K562 (cell line): ENCODE data around the gene FFAR4. TPM values are rescaled to one million over a fixed set of nuclear protein-coding genes. Genes with fewer than 3 reads are reported as not detected.

ENCODE experiments used
- ATAC-seq: fragments of 200-7000 bp; cut with Tn5 transposase; 3 replicates; pipeline ENCODE4 v1.9.1; 2020; ENCODE audit warnings: moderate library complexity
- BruUV-seq: library from RNA; stranded (reverse); fragments of 400-500 nt; replicated peaks from 2 replicates; lab custom pipeline; 2021; lab: Mats Ljungman, UMichigan
- CTCF ChIA-PET: fragments of 300-600 bp; formaldehyde crosslinking; extraction: SDS; loops from one replicate; lab custom pipeline; 2021; ENCODE audit warnings: low intra/inter-chr PET ratio; lab: Yijun Ruan, JAX
- POLR2A ChIA-PET: fragments of 300-600, 350-650 bp; sonication (Branson Sonifier 250); formaldehyde crosslinking; extraction: SDS; loops from one replicate; lab custom pipeline; 2021; ENCODE audit warnings: antibody characterized with exemption, inconsistent platforms; lab: Yijun Ruan, JAX
- DNase-seq, 4 experiments: peaks; one replicate each; pipeline versions ENCODE4 v3.0.0 to v3.0.0-alpha.2; 2011 to 2018; ENCODE audit warnings: low spot score in 3 of 4, mixed read lengths in 3 of 4; ENCODE audit errors: extremely low read depth in 1 of 4
- FAIRE-seq: peaks from 2 replicates; lab custom pipeline; 2011; peaks lifted over from hg19 to GRCh38; lab: Jason Lieb, UNC
- H2AFZ ChIP-seq: 2 replicates; pipeline ENCODE4 v1.6.0; 2011; ENCODE audit warnings: low read depth, low read length, control low read depth, inconsistent platforms
- H3K27ac ChIP-seq: fragments of 200-600 bp; 3 replicates; pipeline ENCODE4 v1.8.0; 2011; ENCODE audit warnings: low read depth, mild to moderate bottlenecking, control low read depth, inconsistent platforms, low read length, moderate library complexity, mixed read lengths; ENCODE audit errors: extremely low read depth
- H3K27me3 ChIP-seq, 2 experiments: fragments of 300-600 bp in 1 of 2; 2 replicates in 1 of 2; 3 replicates in 1 of 2; pipeline versions ENCODE4 v1.6.0 to v1.8.0; 2011; ENCODE audit warnings: inconsistent platforms in 2 of 2, low read length in 2 of 2, mild to moderate bottlenecking in 1 of 2, mixed read lengths in 1 of 2, moderate library complexity in 1 of 2; ENCODE audit not compliant: control insufficient read depth in 2 of 2, insufficient read depth in 2 of 2
- H3K36me3 ChIP-seq: fragments of 300-600 bp; 3 replicates; pipeline ENCODE4 v1.8.0; 2011; ENCODE audit warnings: mild to moderate bottlenecking, low read length, inconsistent platforms; ENCODE audit not compliant: control insufficient read depth, insufficient read depth
- H3K4me1 ChIP-seq, 2 experiments: fragments of 200-600 bp in 1 of 2; replicated peaks in 1 of 2; 2 replicates in 1 of 2; 3 replicates in 1 of 2; pipeline versions ENCODE4 v1.5.1 to v1.8.0; 2011; ENCODE audit warnings: inconsistent platforms in 2 of 2, low read length in 2 of 2, mild to moderate bottlenecking in 1 of 2, mixed read lengths in 1 of 2, moderate library complexity in 1 of 2; ENCODE audit not compliant: control insufficient read depth in 2 of 2, insufficient read depth in 2 of 2
- H3K4me2 ChIP-seq: 2 replicates; pipeline ENCODE4 v1.6.1; 2011; ENCODE audit warnings: low read length, control low read depth, inconsistent platforms, mixed read lengths; ENCODE audit not compliant: insufficient read depth
- H3K4me3 ChIP-seq: fragments of 200-600 bp; sonication (generic), shearing (Covaris generic); 2 replicates; pipeline ENCODE4 v1.5.1; 2016; ENCODE audit warnings: control low read depth, inconsistent platforms
- H3K79me2 ChIP-seq: fragments of 200-600 bp; 3 replicates; pipeline ENCODE4 v1.8.0; 2011; ENCODE audit warnings: low read length, inconsistent platforms; ENCODE audit not compliant: control insufficient read depth, insufficient read depth
- H3K9ac ChIP-seq, 2 experiments: 2 replicates each; pipeline versions ENCODE4 v1.6.0 to v1.6.1; 2011; ENCODE audit warnings: low read depth in 2 of 2, low read length in 2 of 2, control low read depth in 1 of 2, inconsistent platforms in 1 of 2, mild to moderate bottlenecking in 1 of 2, mixed read lengths in 1 of 2; ENCODE audit not compliant: insufficient read depth in 1 of 2
- H3K9me1 ChIP-seq: one replicate; pipeline ENCODE4 v1.6.0; 2011; ENCODE audit warnings: inconsistent platforms, mild to moderate bottlenecking, low read length, moderate library complexity; ENCODE audit not compliant: control insufficient read depth, insufficient read depth
- H3K9me3 ChIP-seq: replicated peaks from 2 replicates; pipeline ENCODE4 v1.5.1; 2011; ENCODE audit warnings: low read depth, low read length, inconsistent platforms; ENCODE audit not compliant: control insufficient read depth, insufficient read depth
- H4K20me1 ChIP-seq: replicated peaks from 2 replicates; pipeline ENCODE4 v1.6.1; 2011; ENCODE audit warnings: low read length, inconsistent platforms, mixed read lengths; ENCODE audit not compliant: control insufficient read depth, insufficient read depth
- BDP1 ChIP-seq: IDR thresholded peaks from 3 replicates; pipeline ENCODE4 v1.6.1; 2011; ENCODE audit not compliant: insufficient read length, insufficient read depth
- ERF ChIP-seq: fragments of 450-650 bp; formaldehyde crosslinking; IDR thresholded peaks from 2 replicates; pipeline ENCODE4 v1.4.0; 2020; ENCODE audit warnings: mild to moderate bottlenecking, mixed read lengths
- GMEB1 ChIP-seq: fragments of 250-450 bp; sonication (Bioruptor Pico); IDR thresholded peaks from 2 replicates; pipeline ENCODE4 v1.4.0; 2020; ENCODE audit warnings: mild to moderate bottlenecking
- KAT2B ChIP-seq: IDR thresholded peaks from one replicate; pipeline ENCODE4 v1.6.1; 2012; ENCODE audit warnings: low read depth, mild to moderate bottlenecking, control low read depth, inconsistent platforms, low read length, moderate library complexity
- KLF6 ChIP-seq: fragments of 250-450 bp; sonication (Bioruptor Pico); IDR thresholded peaks from 2 replicates; pipeline ENCODE4 v1.4.0; 2020; ENCODE audit warnings: mild to moderate bottlenecking, moderate library complexity, borderline replicate concordance
- MBD2 ChIP-seq: sonication (generic); IDR thresholded peaks from 2 replicates; pipeline ENCODE4 v1.6.1; 2016; ENCODE audit warnings: low read depth, borderline replicate concordance
- NCOR1 ChIP-seq: fragments of 450-650 bp; IDR thresholded peaks from 2 replicates; pipeline ENCODE4 v1.6.1; 2016; ENCODE audit warnings: mild to moderate bottlenecking, moderate library complexity
- NFRKB ChIP-seq: fragments of 450-650 bp; IDR thresholded peaks from 2 replicates; pipeline ENCODE4 v1.6.1; 2016; ENCODE audit warnings: low read depth
- POLR2A ChIP-seq: fragments of 450-650 bp; conservative IDR thresholded peaks from 2 replicates; pipeline ENCODE4 v1.6.1; 2016
- PTBP1 ChIP-seq: fragments of 200-400 bp; formaldehyde crosslinking; IDR thresholded peaks from 2 replicates; pipeline ENCODE4 v1.6.1; 2017; ENCODE audit warnings: low read depth, low read length
- SIN3B ChIP-seq: fragments of 450-650 bp; IDR thresholded peaks from 2 replicates; pipeline ENCODE4 v1.6.1; 2017; ENCODE audit warnings: low read depth, mild to moderate bottlenecking, moderate library complexity
- SMARCB1 ChIP-seq: IDR thresholded peaks from 2 replicates; pipeline ENCODE4 v1.6.1; 2011; ENCODE audit warnings: improper control_type of control experiment, low read depth; ENCODE audit not compliant: insufficient read length
- U2AF1 ChIP-seq: fragments of 200-400 bp; formaldehyde crosslinking; optimal IDR thresholded peaks from 2 replicates; pipeline ENCODE3; 2017; ENCODE audit warnings: mild to moderate bottlenecking, low read depth, low read length, moderate library complexity
- U2AF2 ChIP-seq: fragments of 200-400 bp; formaldehyde crosslinking; optimal IDR thresholded peaks from 2 replicates; pipeline ENCODE3; 2017; ENCODE audit warnings: low read depth, mild to moderate bottlenecking, low read length
- ZBTB12 ChIP-seq: fragments of 250-450 bp; sonication (Bioruptor Pico); IDR thresholded peaks from 2 replicates; pipeline ENCODE4 v1.4.0; 2020
- ZNF592 ChIP-seq: fragments of 450-650 bp; IDR thresholded peaks from 2 replicates; pipeline ENCODE4 v1.6.1; 2017; ENCODE audit warnings: antibody characterized with exemption, mild to moderate bottlenecking
- ZNF668 ChIP-seq: fragments of 250-450 bp; sonication (Bioruptor Pico); IDR thresholded peaks from 2 replicates; pipeline ENCODE4 v1.8.0; 2022; ENCODE audit warnings: mild to moderate bottlenecking, inconsistent platforms
- ZSCAN32 ChIP-seq: fragments of 450-650 bp; formaldehyde crosslinking; IDR thresholded peaks from 2 replicates; pipeline ENCODE4 v1.4.0; 2020; ENCODE audit warnings: mild to moderate bottlenecking, moderate library complexity
- WGBS: fragments of 100-300 bp; shearing (Covaris generic); methylation state at CpG from one replicate; pipeline ENCODE4 v1.1.6; 2016; ENCODE audit warnings: low coverage, mixed read lengths; ENCODE audit not compliant: insufficient coverage; ENCODE audit errors: missing lambda C conversion rate; 5-methylcytosine and 5-hydroxymethylcytosine counted together
- in situ Hi-C: fragments of 300-500 bp; cut with MboI; formaldehyde crosslinking; loops from 4 replicates; pipeline ENCODE4 v1.15.0; 2018; ENCODE audit warnings: inconsistent platforms, mixed read lengths
- intact Hi-C: fragments of 100-400 bp; cut with micrococcal nuclease; formaldehyde crosslinking; loops from 2 replicates; pipeline ENCODE4 v1.14.2; 2022
- polyA plus RNA-seq, 8 experiments: library from polyadenylated mRNA; depleted of rRNA in 4 of 8; stranded (reverse) in 5 of 8; unstranded in 3 of 8; fragments of >200 nt; fragmentation: Nextera tagmentation in 2 of 8; fragmentation: Illumina TruSeq in 1 of 8; extraction: Ambion mirVana in 2 of 8; extraction: Trizol in 1 of 8; gene quantifications; 2 replicates each; pipeline versions ENCODE4 v1.2.1 to v1.2.3, GENCODE V29; 2011 to 2014; ENCODE audit warnings: inconsistent platforms in 1 of 8, missing spikeins in 1 of 8
- total RNA-seq, 7 experiments: library from RNA; depleted of rRNA in 6 of 7; stranded (reverse); fragments of >200 nt in 6 of 7; fragmentation: Illumina TruSeq in 2 of 7; extraction: Trizol in 2 of 7; gene quantifications; 2 replicates each; pipeline versions ENCODE4 v1.2.1 to v1.2.3, GENCODE V29; 2011 to 2021; ENCODE audit warnings: low replicate concordance in 1 of 7

The FFAR4 gene
- total and polyA plus RNA-seq, 9 of the 15 experiments (the other 6 are each of a cell fraction or from before 2014, with no cell fraction given): not detected

- in situ Hi-C loops (no loop called here), intact Hi-C loops (no loop called here)
- Histone ChIP-seq H3K4me3 (no peak overlapping the region), H3K79me2 (no peaks in the 10 kb centered on the region)
- BruUV-seq: no TSS peak
- no peak for DNase-seq
- WGBS: 0% methylated on average over 3 of the region's 3 CpGs
- FAIRE-seq: no peak
- TF ChIP-seq ZSCAN32 (CRISPR knock-in tag) (no peak), ZNF592 (no peak), NFRKB (no peak), KLF6 (CRISPR knock-in tag) (no peak), BDP1 (no peak), MBD2 (no peak), KAT2B (no peak), U2AF2 (no peak), ERF (no peak), ZBTB12 (CRISPR knock-in tag) (no peak), ZNF668 (no peak), POLR2A (no peak), SIN3B (no peak), PTBP1 (no peak), NCOR1 (no peak), SMARCB1 (no peak), U2AF1 (no peak), GMEB1 (CRISPR knock-in tag) (no peak)
- TF ChIP-seq, all 486 proteins: peak for 0
- Histone ChIP-seq H3K27me3 (peaks cover 5 to 23% of the 10 kb centered on the region in 2 experiments; a peak in 3 of 5 replicates), H3K9me3 (no peaks in the 10 kb centered on the region), H3K9me1 (no peaks in the 10 kb centered on the region), H4K20me1 (no peaks in the 10 kb centered on the region), H3K27ac (no peak overlapping the region), H3K4me2 (no peak overlapping the region), H3K9ac (no peak overlapping the region), H2AFZ (no peak overlapping the region), H3K4me1 (no peaks in the 10 kb centered on the region), H3K36me3 (no peaks in the 10 kb centered on the region)
- ChIA-PET CTCF (no interaction called here), POLR2A (no interaction called here)
- ATAC-seq: no peak
Observed at GRCh38 chr10:93608421-93608820, 42.0 kb downstream of the FFAR4 start.
